Adrenal gland (tissue), 12 donors: ENCODE measurements around the gene SPPL2B. TPM values are rescaled to one million over a fixed set of nuclear protein-coding genes. Genes with fewer than 3 reads are reported as not detected.

Experiments
- DNase-seq, 7 donors: peaks; one replicate each; pipeline ENCODE4 v3.0.0-alpha.2; 2019 to 2020
- H3K27ac ChIP-seq, 5 donors: fragments of 200-600 bp; sonication (generic) in 4 of 5; 1 replicate in 3 of 5; 2 replicates in 2 of 5; pipeline versions ENCODE4 v1.5.1 to v1.8.0; 2016 to 2020; ENCODE audit warnings: mild to moderate bottlenecking in 1 of 5
- H3K27me3 ChIP-seq: fragments of 200-600 bp; 2 replicates; pipeline ENCODE4 v1.8.0; 2021
- H3K36me3 ChIP-seq, 2 donors: fragments of 200-600 bp; replicated peaks in 1 of 2; 1 replicate in 1 of 2; 2 replicates in 1 of 2; pipeline versions ENCODE4 v1.5.1 to v1.8.0; 2018 to 2022
- H3K4me1 ChIP-seq, 2 donors: fragments of 200-600 bp; replicated peaks in 1 of 2; 1 replicate in 1 of 2; 2 replicates in 1 of 2; pipeline versions ENCODE4 v1.5.1 to v1.8.0; 2018 to 2021
- H3K4me3 ChIP-seq, 4 donors: fragments of 200-600 bp; sonication (generic) in 3 of 4; one replicate each; pipeline ENCODE4 v1.5.1; 2016 to 2018
- H3K9me3 ChIP-seq, 3 donors: fragments of 200-600 bp; sonication (generic) in 1 of 3; replicated peaks in 1 of 3; 1 replicate in 2 of 3; 2 replicates in 1 of 3; pipeline versions ENCODE4 v1.5.1 to v1.8.0; 2016 to 2021
- CTCF ChIP-seq, 6 experiments: fragments of 450-650 bp in 4 of 6; fragments of 200-600 bp in 2 of 6; sonication (generic) in 1 of 6; IDR thresholded peaks; 1 replicate in 5 of 6; 2 replicates in 1 of 6; pipeline versions ENCODE4 v1.5.1 to v1.8.0; 2016 to 2021; ENCODE audit warnings: antibody characterized with exemption in 6 of 6, mild to moderate bottlenecking in 2 of 6, moderate library complexity in 1 of 6
- POLR2A ChIP-seq, 2 donors: fragments of 450-650 bp; IDR thresholded peaks; one replicate each; pipeline ENCODE4 v1.6.1; 2017; ENCODE audit warnings: antibody characterized with exemption in 2 of 2, mild to moderate bottlenecking in 2 of 2, moderate library complexity in 1 of 2
- WGBS, 4 donors: extraction: QIAGEN DNeasy Blood & Tissue Kit in 2 of 4; methylation state at CpG; one replicate each; pipeline versions ENCODE4 v1.1.5 to v1.1.7; 2013 to 2017; 5-methylcytosine and 5-hydroxymethylcytosine counted together
- intact Hi-C, 2 donors: fragments of 100-400 bp; cut with DNase I; formaldehyde crosslinking; loops; one replicate each; pipeline versions ENCODE4 v1.14.1 to v1.15.0; 2022 to 2023
- polyA plus RNA-seq, 3 donors: library from polyadenylated mRNA; stranded (reverse); fragments of 200-250 nt in 2 of 3; fragments of 350-450 nt in 1 of 3; fragmentation: Illumina TruSeq in 1 of 3; extraction: RNeasy Lipid Tissue Mini Kit (QIAGEN cat#74804) in 1 of 3; gene quantifications; one replicate each; pipeline ENCODE4 v1.2.3, GENCODE V29; 2013 to 2014
- total RNA-seq, 9 donors: library from RNA; depleted of rRNA in 4 of 9; stranded (reverse); fragments of >200 nt in 4 of 9; fragments of 120-200 nt in 1 of 9; fragmentation: NEBNext Ultra II Directional in 1 of 9; extraction: Animal tissue kit (Norgen Biotek cat#: 25700) in 1 of 9; gene quantifications; one replicate each; pipeline versions ENCODE4 v1.1.0 to v1.2.4, GENCODE V29; 2013 to 2023
- donor health status: healthy with polysubstance abuse.
- donor health status: Bipolar disorder and iron deficiency.
- donor health status: DM: yes; HTN: yes; CAD: no.
- donor health status: DM: no; HTN: no; CAD: no.
- donor health status: DM: no; HTN: no; CAD: no.
- donor health status: DM: yes; HTN: yes; CAD: no.

Gene SPPL2B
- total and polyA plus RNA-seq, 12 donors: 3.9 to 208 (median 31.6) TPM

- Histone ChIP-seq H3K27ac (no peak overlapping the region), H3K36me3 (peaks cover 0 to 13% of the 10 kb centered on the region in 2 donors), H3K4me3 (no peak overlapping the region), H3K9me3 (no peaks in the 10 kb centered on the region), H3K4me1 (no peaks in the 10 kb centered on the region), H3K27me3 (peaks cover 10% of the 10 kb centered on the region)
- 92 to 96% (median 94%) methylated on average over 3 of the region's 3 CpGs for WGBS, 4 donors
- intact Hi-C loops: no loop called here
- TF ChIP-seq CTCF (IDR thresholded peaks at IDR 0.05) (no peak), POLR2A (IDR thresholded peaks at IDR 0.05) (no peak)
- DNase-seq: no peak
Measured at GRCh38 chr19:2357279-2358206, 29.1 kb downstream of the SPPL2B start.

GRCh38 chr19:2358548-2359173 lies 30.2 kb downstream of the SPPL2B start:
- H3K4me3 ChIP-seq: no peak overlapping the region
- intact Hi-C loops: no loop called here
- DNase-seq: no peak
- peaks cover 14% of the 10 kb centered on the region for H3K27me3 ChIP-seq
- 75 to 82% (median 79%) methylated on average over 19 to 28 of the region's 28 CpGs for WGBS, 4 donors
- H3K9me3 ChIP-seq: no peaks in the 10 kb centered on the region
- no peak for TF ChIP-seq CTCF (IDR thresholded peaks at IDR 0.05)
- TF ChIP-seq POLR2A (IDR thresholded peaks at IDR 0.05): no peak
- H3K36me3 ChIP-seq: peaks cover 0 to 5% of the 10 kb centered on the region in 2 donors
- no peak overlapping the region for H3K27ac ChIP-seq
- H3K4me1 ChIP-seq: no peaks in the 10 kb centered on the region

GRCh38 chr19:2359992-2360685 lies 31.7 kb downstream of the SPPL2B start, which contains the start of gene TMPRSS9:
Gene TMPRSS9, plus strand, starts transcription at chr19:2360265. Its CDS starts 29,521 bp downstream, at chr19:2389786.
- WGBS, 4 donors: 23 to 63% (median 40%) methylated on average over 14 to 42 of the region's 44 CpGs
- intact Hi-C loops: no loop called here
- Histone ChIP-seq H3K4me3 (no peak within 1 kb of the TSS), H3K36me3 (no peaks in the 10 kb centered on the region), H3K9me3 (no peaks in the 10 kb centered on the region), H3K27me3 (peaks cover 20% of the 10 kb centered on the region), H3K27ac (no peak within 1 kb of the TSS), H3K4me1 (no peaks in the 10 kb centered on the region)
- no peak for TF ChIP-seq CTCF (IDR thresholded peaks at IDR 0.05)
- TF ChIP-seq POLR2A (IDR thresholded peaks at IDR 0.05): no peak
- no peak for DNase-seq

- intact Hi-C loops: no loop called here
- no peaks in the 10 kb centered on the region for H3K36me3 ChIP-seq
- H3K9me3 ChIP-seq: no peaks in the 10 kb centered on the region
- H3K27ac ChIP-seq: no peak overlapping the region
- TF ChIP-seq CTCF (IDR thresholded peaks at IDR 0.05) (no peak), POLR2A (IDR thresholded peaks at IDR 0.05) (no peak)
- DNase-seq: no peak
- H3K4me1 ChIP-seq: no peaks in the 10 kb centered on the region
- H3K27me3 ChIP-seq: peaks cover 20% of the 10 kb centered on the region
- 64 to 72% (median 67%) methylated on average over 7 to 11 of the region's 11 CpGs for whole genome bisulfite sequencing, 4 donors
- no peak overlapping the region for H3K4me3 ChIP-seq
Measured at GRCh38 chr19:2360833-2361232, 32.3 kb downstream of the SPPL2B start.
